Fibroblast of pulmonary artery (primary cell): ENCODE data around the gene KRT27.
A peak's percentile ranks its signal among the peaks of the same experiment; 100 is the strongest.

ENCODE experiments used
- DNase-seq: peaks from one replicate; pipeline ENCODE4 v3.0.0-alpha.2; 2010; ENCODE audit warnings: low read depth
- H3K4me3 ChIP-seq: replicated peaks from 2 replicates; pipeline ENCODE4 v1.5.1; 2011; ENCODE audit warnings: low read depth, mild to moderate bottlenecking, control low read depth, low read length, moderate library complexity
- TF ChIP-seq, protein P1 (sequence below): IDR thresholded peaks from 2 replicates; pipeline ENCODE4 v1.5.1; 2011; ENCODE audit warnings: mild to moderate bottlenecking, control low read depth, low read length, inconsistent platforms; ENCODE audit errors: missing control alignments

The KRT27 gene, protein sequence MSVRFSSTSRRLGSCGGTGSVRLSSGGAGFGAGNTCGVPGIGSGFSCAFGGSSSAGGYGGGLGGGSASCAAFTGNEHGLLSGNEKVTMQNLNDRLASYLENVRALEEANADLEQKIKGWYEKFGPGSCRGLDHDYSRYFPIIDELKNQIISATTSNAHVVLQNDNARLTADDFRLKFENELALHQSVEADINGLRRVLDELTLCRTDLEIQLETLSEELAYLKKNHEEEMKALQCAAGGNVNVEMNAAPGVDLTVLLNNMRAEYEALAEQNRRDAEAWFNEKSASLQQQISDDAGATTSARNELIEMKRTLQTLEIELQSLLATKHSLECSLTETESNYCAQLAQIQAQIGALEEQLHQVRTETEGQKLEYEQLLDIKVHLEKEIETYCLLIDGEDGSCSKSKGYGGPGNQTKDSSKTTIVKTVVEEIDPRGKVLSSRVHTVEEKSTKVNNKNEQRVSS

DNA sequence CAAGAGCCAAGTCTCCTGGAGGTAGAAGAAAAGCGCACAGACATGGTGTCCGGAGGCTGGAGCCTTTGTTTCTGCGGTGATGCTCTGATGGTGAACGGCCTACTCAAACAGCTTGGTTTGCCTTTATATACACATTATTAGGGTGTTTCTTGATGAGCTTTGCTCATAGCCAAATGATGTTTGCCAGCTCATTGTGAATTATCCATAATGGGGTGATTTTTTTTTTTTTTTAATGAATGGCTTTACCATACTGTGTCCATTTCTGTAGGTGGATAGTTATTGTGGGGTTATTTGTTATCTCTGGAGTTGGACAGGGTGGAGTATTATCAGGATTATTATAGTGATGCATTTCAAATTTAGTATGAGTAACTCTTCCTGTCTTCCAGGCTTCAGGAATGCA, at the start of gene KRT27:
TSS of gene KRT27 (minus strand) at position 101 of the 400 bp plus-strand sequence. CDS start at position 44, 57 bp downstream.
- H3K4me3 ChIP-seq = no peak within 1 kb of the TSS
- no peak for DNase-seq
- TF ChIP-seq, protein P1, sequence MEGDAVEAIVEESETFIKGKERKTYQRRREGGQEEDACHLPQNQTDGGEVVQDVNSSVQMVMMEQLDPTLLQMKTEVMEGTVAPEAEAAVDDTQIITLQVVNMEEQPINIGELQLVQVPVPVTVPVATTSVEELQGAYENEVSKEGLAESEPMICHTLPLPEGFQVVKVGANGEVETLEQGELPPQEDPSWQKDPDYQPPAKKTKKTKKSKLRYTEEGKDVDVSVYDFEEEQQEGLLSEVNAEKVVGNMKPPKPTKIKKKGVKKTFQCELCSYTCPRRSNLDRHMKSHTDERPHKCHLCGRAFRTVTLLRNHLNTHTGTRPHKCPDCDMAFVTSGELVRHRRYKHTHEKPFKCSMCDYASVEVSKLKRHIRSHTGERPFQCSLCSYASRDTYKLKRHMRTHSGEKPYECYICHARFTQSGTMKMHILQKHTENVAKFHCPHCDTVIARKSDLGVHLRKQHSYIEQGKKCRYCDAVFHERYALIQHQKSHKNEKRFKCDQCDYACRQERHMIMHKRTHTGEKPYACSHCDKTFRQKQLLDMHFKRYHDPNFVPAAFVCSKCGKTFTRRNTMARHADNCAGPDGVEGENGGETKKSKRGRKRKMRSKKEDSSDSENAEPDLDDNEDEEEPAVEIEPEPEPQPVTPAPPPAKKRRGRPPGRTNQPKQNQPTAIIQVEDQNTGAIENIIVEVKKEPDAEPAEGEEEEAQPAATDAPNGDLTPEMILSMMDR = no peak

DNA sequence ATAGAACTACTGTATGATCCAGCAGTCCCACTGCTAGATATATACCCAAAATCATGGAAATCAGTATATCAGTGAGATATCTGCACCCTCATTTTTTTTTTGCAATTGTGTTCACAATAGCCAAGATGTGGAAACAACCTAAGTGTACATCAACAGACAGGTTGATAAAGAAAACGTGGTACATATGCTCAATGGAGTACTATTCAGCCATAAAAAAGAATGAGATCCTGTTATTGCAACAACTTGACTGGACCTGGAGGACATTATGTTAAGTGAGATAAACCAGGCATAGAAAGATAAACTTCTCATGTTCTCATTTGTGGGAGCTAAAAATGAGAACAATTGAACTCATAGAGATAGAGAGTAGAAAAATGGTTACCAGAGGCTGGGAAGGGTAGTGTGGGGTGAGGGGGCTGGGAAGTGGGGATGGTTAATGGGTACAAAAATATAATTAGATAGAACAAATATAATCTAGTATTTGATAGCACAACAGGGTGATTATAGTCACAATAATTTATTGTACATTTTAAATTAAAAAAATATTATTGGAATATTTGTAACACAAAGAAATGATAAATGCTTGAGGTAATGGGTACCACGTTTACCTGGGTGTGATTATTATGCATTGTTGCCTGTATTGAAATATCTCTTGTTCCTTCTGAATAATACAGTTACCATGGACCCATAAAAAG, 47.9 kb upstream of the KRT27 start:
- TF ChIP-seq, protein P1 = no peak
- H3K4me3 ChIP-seq = no peak overlapping the region
- DNase-seq = no peak

DNA sequence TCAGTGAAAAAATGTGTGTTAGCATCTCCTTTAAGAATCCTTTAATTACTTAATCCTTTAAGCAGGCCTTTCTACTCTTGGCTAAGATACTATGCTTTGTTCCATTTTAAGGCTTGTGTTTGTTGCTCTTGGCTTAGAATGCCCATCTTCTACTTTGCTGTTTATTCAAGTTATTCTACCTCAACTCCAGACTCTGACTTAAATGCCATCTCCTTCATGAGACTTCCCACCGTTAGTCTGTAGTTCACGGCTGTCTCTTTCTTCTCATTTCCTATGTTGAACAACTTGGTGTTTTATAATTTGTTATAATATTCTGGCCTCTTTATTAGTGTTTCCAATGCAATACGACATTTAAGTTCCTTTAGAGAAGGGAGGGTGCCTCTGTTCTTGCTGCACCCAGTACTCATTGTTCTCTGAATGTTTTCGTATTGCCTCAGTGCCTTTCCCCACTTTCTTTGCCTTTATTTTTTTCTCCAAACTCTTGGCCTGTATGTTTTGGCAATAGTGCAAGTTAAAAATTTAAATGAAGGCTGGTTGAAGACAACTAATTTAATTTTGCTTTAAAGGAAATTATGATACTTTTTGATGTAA, 46.2 kb upstream of the KRT27 start:
- TF ChIP-seq, protein P1 = no peak
- no peak overlapping the region for H3K4me3 ChIP-seq
- peak; percentile 29 for DNase-seq

DNA sequence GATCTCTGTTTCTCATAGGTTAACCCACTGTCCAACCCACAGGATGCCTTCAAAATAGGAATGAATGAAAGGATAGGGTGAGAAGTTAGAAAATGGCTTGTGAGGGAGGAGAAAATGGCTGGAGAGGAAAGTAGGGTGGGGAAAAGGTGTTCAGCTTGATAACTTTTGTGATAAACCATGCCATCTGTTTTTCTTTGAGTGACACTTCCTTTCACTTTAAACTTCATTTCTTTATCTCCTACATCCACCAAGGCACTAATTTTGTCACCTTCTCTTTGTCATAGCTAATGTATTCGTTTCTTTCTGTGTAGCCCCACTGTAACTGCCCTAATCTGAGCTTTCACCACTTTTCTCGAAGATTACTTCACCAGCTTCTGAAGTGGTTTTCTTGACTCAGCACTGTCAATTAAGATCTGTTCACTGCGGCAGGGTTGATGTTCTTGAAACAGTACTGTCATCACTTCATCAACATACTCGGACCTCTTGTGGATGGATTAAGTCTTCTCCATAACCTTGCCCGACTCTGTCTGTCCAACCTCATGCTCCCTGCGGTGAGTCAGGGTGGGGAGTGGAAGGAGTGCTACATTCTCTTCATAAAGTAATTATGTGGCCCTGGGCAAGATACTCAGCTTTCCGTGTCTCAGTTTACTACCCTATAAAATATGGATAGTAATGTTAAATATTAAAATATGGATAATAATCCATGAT, 45.5 kb upstream of the KRT27 start:
- TF ChIP-seq, protein P1 = no peak
- H3K4me3 ChIP-seq = no peak overlapping the region
- DNase-seq = peak; percentile 47

DNA sequence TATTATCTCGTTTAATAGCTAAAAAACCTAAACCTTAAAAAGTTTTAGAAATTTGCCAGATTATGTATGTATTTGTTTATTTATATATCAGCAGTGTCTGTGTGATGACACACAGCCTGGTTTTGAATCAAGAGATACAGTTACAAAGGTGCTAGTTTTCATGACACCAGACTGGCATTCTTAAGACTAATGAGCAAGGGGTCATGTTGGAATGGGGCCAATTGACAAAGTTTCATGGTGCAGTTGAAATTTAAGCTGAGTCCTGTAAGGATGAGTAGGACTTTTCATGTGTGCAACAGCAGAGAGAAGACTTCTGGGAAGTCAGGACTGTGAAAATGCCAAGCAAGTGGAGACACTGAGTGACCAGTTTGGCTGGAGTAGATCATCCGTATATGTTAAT, 43.2 kb upstream of the KRT27 start:
- TF ChIP-seq, protein P1 = no peak
- no peak overlapping the region for H3K4me3 ChIP-seq
- no peak for DNase-seq

DNA sequence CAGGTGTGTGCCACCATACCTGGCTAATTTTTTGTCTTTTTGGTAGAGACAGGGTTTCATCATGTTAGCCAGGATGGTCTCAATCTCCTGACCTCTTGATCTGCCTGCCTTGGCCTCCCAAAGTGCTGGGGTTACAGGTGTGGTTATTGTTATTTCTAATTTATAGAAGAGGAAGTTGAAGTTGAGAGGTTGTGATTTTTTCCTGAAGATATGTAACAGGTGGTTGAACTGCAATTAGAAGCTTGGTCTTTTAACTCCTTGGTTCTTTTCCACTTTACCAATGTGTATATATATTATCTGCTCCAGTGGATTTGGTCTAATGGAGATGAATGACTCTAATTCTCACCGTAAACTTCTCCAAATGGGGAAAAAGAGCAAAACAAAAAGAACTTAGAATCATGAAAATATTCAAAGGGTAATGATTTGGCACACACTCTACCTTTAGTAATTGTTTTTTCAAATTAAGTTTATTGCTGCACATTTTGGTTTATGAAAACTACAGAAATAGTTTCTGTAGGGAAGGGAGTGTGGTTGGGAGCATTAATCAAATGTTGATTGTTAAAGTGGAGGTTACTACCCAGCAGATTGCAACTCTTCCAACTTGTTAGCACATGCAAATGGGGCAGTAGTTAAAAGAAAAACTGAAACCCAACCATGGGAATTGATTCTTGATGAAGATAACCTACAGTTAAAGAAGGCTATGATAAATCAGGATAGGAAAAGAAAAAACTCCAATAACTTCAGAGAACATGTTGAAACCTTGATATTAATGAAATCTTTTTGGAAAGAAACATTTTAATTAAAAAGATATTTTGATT, 41.9 kb upstream of the KRT27 start:
- H3K4me3 ChIP-seq = no peak overlapping the region
- no peak for DNase-seq
- TF ChIP-seq, protein P1 = no peak
